Hepatocyte (in vitro differentiated cells): ENCODE measurements around the gene BAG3. TPM values are rescaled to one million over a fixed set of nuclear protein-coding genes. Genes with fewer than 3 reads are reported as not detected.

Experiments
- DNase-seq: peaks from one replicate; pipeline ENCODE4 v3.0.0-alpha.2; 2016; ENCODE audit warnings: low spot score
- H2AFZ ChIP-seq: fragments of 200-600 bp; sonication (generic); 2 replicates; pipeline ENCODE4 v1.6.0; 2016; ENCODE audit warnings: antibody characterized with exemption, mild to moderate bottlenecking
- H3K27ac ChIP-seq: fragments of 200-600 bp; sonication (generic); 2 replicates; pipeline ENCODE4 v1.5.1; 2016; ENCODE audit warnings: mild to moderate bottlenecking
- H3K27me3 ChIP-seq: fragments of 200-600 bp; sonication (generic); 2 replicates; pipeline ENCODE4 v1.6.1; 2016
- H3K36me3 ChIP-seq: fragments of 200-600 bp; sonication (generic); replicated peaks from 2 replicates; pipeline ENCODE4 v1.5.1; 2016; ENCODE audit warnings: low read depth; ENCODE audit not compliant: insufficient read depth
- H3K4me1 ChIP-seq: fragments of 200-600 bp; sonication (generic); 2 replicates; pipeline ENCODE4 v1.5.1; 2016; ENCODE audit warnings: mild to moderate bottlenecking, moderate library complexity; ENCODE audit not compliant: insufficient read depth
- H3K4me2 ChIP-seq: fragments of 200-600 bp; sonication (generic); 2 replicates; pipeline ENCODE4 v1.6.0; 2016
- H3K4me3 ChIP-seq: fragments of 200-600 bp; sonication (generic); 2 replicates; pipeline ENCODE4 v1.5.1; 2016; ENCODE audit warnings: mild to moderate bottlenecking
- H3K79me2 ChIP-seq: fragments of 200-600 bp; sonication (generic); 2 replicates; pipeline ENCODE4 v1.6.0; 2017; ENCODE audit warnings: mild to moderate bottlenecking
- H3K9me2 ChIP-seq: fragments of 200-600 bp; sonication (generic); replicated peaks from 2 replicates; pipeline ENCODE4 v1.6.0; 2017; ENCODE audit warnings: mild to moderate bottlenecking; ENCODE audit not compliant: insufficient read depth
- H3K9me3 ChIP-seq: fragments of 200-600 bp; sonication (generic); 2 replicates; pipeline ENCODE4 v1.5.1; 2016; ENCODE audit warnings: low read depth, mild to moderate bottlenecking
- H4K20me1 ChIP-seq: fragments of 200-600 bp; sonication (generic); 2 replicates; pipeline ENCODE4 v1.6.0; 2016; ENCODE audit warnings: mild to moderate bottlenecking; ENCODE audit not compliant: insufficient read depth, poor library complexity, severe bottlenecking
- CTCF ChIP-seq: fragments of 200-600 bp; sonication (generic); IDR thresholded peaks from 2 replicates; pipeline ENCODE4 v1.5.1; 2016; ENCODE audit warnings: antibody characterized with exemption, mild to moderate bottlenecking; ENCODE audit not compliant: poor library complexity
- EZH2 ChIP-seq: fragments of 200-600 bp; sonication (generic); IDR thresholded peaks from 2 replicates; pipeline ENCODE4 v1.6.1; 2016; ENCODE audit warnings: antibody characterized with exemption, mild to moderate bottlenecking, borderline replicate concordance
- EZH2phosphoT487 ChIP-seq: fragments of 200-600 bp; sonication (generic); IDR thresholded peaks from one replicate; pipeline ENCODE4 v1.6.1; 2018; ENCODE audit warnings: antibody characterized with exemption, mild to moderate bottlenecking, low read depth, moderate library complexity; ENCODE audit not compliant: unreplicated experiment, severe bottlenecking
- WGBS: methylation state at CpG from one replicate; pipeline ENCODE4 v1.1.6; 2016; ENCODE audit warnings: low lambda C conversion rate; ENCODE audit errors: missing lambda C conversion rate; 5-methylcytosine and 5-hydroxymethylcytosine counted together
- polyA plus RNA-seq: library from polyadenylated mRNA; unstranded; fragments of >200 nt; fragmentation: Nextera tagmentation; extraction: Ambion mirVana; gene quantifications from 2 replicates; pipeline ENCODE4 v1.2.1, GENCODE V29; 2016
- total RNA-seq: library from RNA; depleted of rRNA; stranded (reverse); fragments of >200 nt; gene quantifications from 2 replicates; pipeline ENCODE4 v1.2.3, GENCODE V29; 2014

Gene BAG3
- total and polyA plus RNA-seq, 2 experiments from 2014 or later, result 18.2 to 67.1 TPM

- no peak overlapping the region for H3K4me2 ChIP-seq
- WGBS, result 76% methylated on average over 12 of the region's 12 CpGs
- H3K4me1 ChIP-seq, result peaks cover 49% of the 10 kb centered on the region
- no peaks in the 10 kb centered on the region for H3K36me3 ChIP-seq
- no peak for DNase-seq
- no peaks in the 10 kb centered on the region for H3K9me3 ChIP-seq
- peaks cover 77% of the 10 kb centered on the region for H4K20me1 ChIP-seq
- H3K9me2 ChIP-seq, result no peaks in the 10 kb centered on the region
- H3K79me2 ChIP-seq, result peaks cover 93% of the 10 kb centered on the region
- H2AFZ ChIP-seq, result no peak overlapping the region
- TF ChIP-seq EZH2 (no peak), EZH2phosphoT487 (no peak), CTCF (no peak)
- no peak overlapping the region for H3K4me3 ChIP-seq
- H3K27ac ChIP-seq, result no peak overlapping the region
- H3K27me3 ChIP-seq, result no peaks in the 10 kb centered on the region
Measured at GRCh38 chr10:119663866-119664698, 12.9 kb downstream of the BAG3 start.

- WGBS, result 62% methylated on average over 14 of the region's 14 CpGs
- no peak overlapping the region for H2AFZ ChIP-seq
- no peak overlapping the region for H3K27ac ChIP-seq
- H3K4me3 ChIP-seq, result no peak overlapping the region
- no peak for TF ChIP-seq EZH2phosphoT487
- TF ChIP-seq CTCF, result no peak
- no peak for TF ChIP-seq EZH2
- peak overlapping the region; percentile 37 for H3K4me2 ChIP-seq
- H3K4me1 ChIP-seq, result peaks cover 35% of the 10 kb centered on the region
- no peaks in the 10 kb centered on the region for H3K9me3 ChIP-seq
- H4K20me1 ChIP-seq, result peaks cover 64% of the 10 kb centered on the region
- H3K27me3 ChIP-seq, result no peaks in the 10 kb centered on the region
- peaks cover 90% of the 10 kb centered on the region for H3K79me2 ChIP-seq
- no peak for DNase-seq
- H3K9me2 ChIP-seq, result no peaks in the 10 kb centered on the region
- H3K36me3 ChIP-seq, result peaks cover 4% of the 10 kb centered on the region
Measured at GRCh38 chr10:119665901-119666708, 14.9 kb downstream of the BAG3 start.

GRCh38 chr10:119666709-119667004, 15.5 kb downstream of the BAG3 start:
- no peak overlapping the region for H3K4me2 ChIP-seq
- TF ChIP-seq EZH2phosphoT487, result no peak
- TF ChIP-seq CTCF, result no peak
- no peak for TF ChIP-seq EZH2

More at GRCh38 chr10:119666709-119667004, 15.5 kb downstream of the BAG3 start:
- H3K36me3 ChIP-seq, result peaks cover 4% of the 10 kb centered on the region
- WGBS, result 100% methylated on average over 2 of the region's 2 CpGs
- no peak overlapping the region for H2AFZ ChIP-seq
- no peak for DNase-seq
- H3K9me3 ChIP-seq, result no peaks in the 10 kb centered on the region
- H3K4me3 ChIP-seq, result no peak overlapping the region
- H3K4me1 ChIP-seq, result peaks cover 35% of the 10 kb centered on the region
- H4K20me1 ChIP-seq, result peaks cover 58% of the 10 kb centered on the region
- H3K27me3 ChIP-seq, result no peaks in the 10 kb centered on the region
- H3K27ac ChIP-seq, result peak overlapping the region; percentile 71
- H3K9me2 ChIP-seq, result no peaks in the 10 kb centered on the region
- peaks cover 87% of the 10 kb centered on the region for H3K79me2 ChIP-seq
